Keratinocyte (primary cell): Measurements from ENCODE around the gene TMEM238. TPM values are rescaled to one million over a fixed set of nuclear protein-coding genes. Genes with fewer than 3 reads are reported as not detected.
A peak's percentile ranks its signal among the peaks of the same experiment; 100 is the strongest.

Experiments used
- DNase-seq: peaks from one replicate; pipeline ENCODE4 v3.0.0-alpha.2; 2011; ENCODE audit warnings: low read depth, missing footprints, low spot score
- FAIRE-seq: peaks from 2 replicates; lab custom pipeline; 2011; peaks lifted over from hg19 to GRCh38; lab: Jason Lieb, UNC
- H2AFZ ChIP-seq: 2 replicates; pipeline ENCODE4 v1.6.0; 2012; ENCODE audit warnings: low read length, control low read depth, inconsistent platforms; ENCODE audit not compliant: control insufficient read depth
- H3K27ac ChIP-seq: 2 replicates; pipeline ENCODE4 v1.5.1; 2011; ENCODE audit warnings: low read length; ENCODE audit not compliant: control insufficient read depth, insufficient read depth
- H3K27me3 ChIP-seq: 3 replicates; pipeline ENCODE4 v1.6.0; 2011; ENCODE audit warnings: low read length; ENCODE audit not compliant: control insufficient read depth, insufficient read depth; ENCODE audit errors: extremely low read depth
- H3K36me3 ChIP-seq, 2 experiments: 2 replicates in 1 of 2; 3 replicates in 1 of 2; pipeline ENCODE4 v1.5.1; 2011; ENCODE audit warnings: low read length in 2 of 2, mild to moderate bottlenecking in 1 of 2; ENCODE audit not compliant: control insufficient read depth in 2 of 2, insufficient read depth in 2 of 2; ENCODE audit errors: extremely low read depth in 1 of 2
- H3K4me1 ChIP-seq: 3 replicates; pipeline ENCODE4 v1.5.1; 2011; ENCODE audit warnings: low read length; ENCODE audit not compliant: control insufficient read depth, insufficient read depth; ENCODE audit errors: extremely low read depth
- H3K4me2 ChIP-seq: 3 replicates; pipeline ENCODE4 v1.6.0; 2011; ENCODE audit warnings: low read depth, low read length; ENCODE audit not compliant: control insufficient read depth, insufficient read depth; ENCODE audit errors: extremely low read depth
- H3K4me3 ChIP-seq, 3 experiments: fragments of 200-600 bp in 1 of 3; sonication (generic) in 1 of 3; 2 replicates in 2 of 3; 3 replicates in 1 of 3; pipeline ENCODE4 v1.5.1; 2011 to 2016; ENCODE audit warnings: low read length in 3 of 3, mild to moderate bottlenecking in 3 of 3, control low read depth in 2 of 3, inconsistent platforms in 1 of 3, low read depth in 1 of 3, mixed read lengths in 1 of 3, mixed run types in 1 of 3, moderate library complexity in 1 of 3; ENCODE audit not compliant: control insufficient read depth in 2 of 3, insufficient read depth in 2 of 3; ENCODE audit errors: extremely low read depth in 1 of 3
- H3K79me2 ChIP-seq: 2 replicates; pipeline ENCODE4 v1.6.0; 2012; ENCODE audit warnings: low read length; ENCODE audit not compliant: control insufficient read depth, insufficient read depth
- H3K9ac ChIP-seq: 3 replicates; pipeline ENCODE4 v1.6.0; 2011; ENCODE audit warnings: low read length; ENCODE audit not compliant: control insufficient read depth, insufficient read depth; ENCODE audit errors: extremely low read depth
- H3K9me1 ChIP-seq: 3 replicates; pipeline ENCODE4 v1.6.0; 2011; ENCODE audit warnings: low read length; ENCODE audit not compliant: control insufficient read depth, insufficient read depth; ENCODE audit errors: extremely low read depth
- H3K9me3 ChIP-seq: 2 replicates; pipeline ENCODE4 v1.5.1; 2012; ENCODE audit warnings: low read depth, low read length; ENCODE audit not compliant: control insufficient read depth
- H4K20me1 ChIP-seq: 3 replicates; pipeline ENCODE4 v1.6.0; 2011; ENCODE audit warnings: low read length; ENCODE audit not compliant: control insufficient read depth, insufficient read depth; ENCODE audit errors: extremely low read depth
- EZH2 ChIP-seq: IDR thresholded peaks from one replicate; pipeline ENCODE4 v1.6.1; 2012; ENCODE audit warnings: inconsistent platforms, mild to moderate bottlenecking, low read length, moderate library complexity
- dilution Hi-C: fragments of 300-500 bp; cut with MboI; formaldehyde crosslinking; loops from one replicate; pipeline ENCODE4 v1.7.0; 2020; ENCODE audit warnings: low sequenced_read_pairs; ENCODE audit not compliant: extremely low pct_ligation_motif_present
- polyA plus RNA-seq, 5 experiments: library from polyadenylated mRNA; depleted of rRNA in 3 of 5; stranded (reverse) in 3 of 5; stranded (forward) in 1 of 5; unstranded in 1 of 5; fragments of >200 nt; gene quantifications; 1 replicate in 1 of 5; 2 replicates in 3 of 5; 3 replicates in 1 of 5; pipeline versions ENCODE4 v1.2.1 to v1.2.3, GENCODE V29; 2011 to 2012; ENCODE audit warnings: missing spikeins in 2 of 5, low read depth in 1 of 5, low replicate concordance in 1 of 5
- TF ChIP-seq, protein P1 (sequence below), 3 experiments: IDR thresholded peaks in 1 of 3; conservative IDR thresholded peaks in 1 of 3; optimal IDR thresholded peaks in 1 of 3; 2 replicates in 2 of 3; 3 replicates in 1 of 3; pipeline versions ENCODE3 to v1.5.1; 2011; ENCODE audit warnings: low read length in 3 of 3, mild to moderate bottlenecking in 3 of 3, moderate library complexity in 2 of 3, control low read depth in 1 of 3, inconsistent platforms in 1 of 3; ENCODE audit not compliant: insufficient read depth in 2 of 3; ENCODE audit errors: extremely low read depth in 1 of 3

The TMEM238 gene
- polyA plus RNA-seq, 1 donor (not counting 4 experiments of a cell fraction or from before 2014, with no cell fraction given): 0.24 TPM

DNA sequence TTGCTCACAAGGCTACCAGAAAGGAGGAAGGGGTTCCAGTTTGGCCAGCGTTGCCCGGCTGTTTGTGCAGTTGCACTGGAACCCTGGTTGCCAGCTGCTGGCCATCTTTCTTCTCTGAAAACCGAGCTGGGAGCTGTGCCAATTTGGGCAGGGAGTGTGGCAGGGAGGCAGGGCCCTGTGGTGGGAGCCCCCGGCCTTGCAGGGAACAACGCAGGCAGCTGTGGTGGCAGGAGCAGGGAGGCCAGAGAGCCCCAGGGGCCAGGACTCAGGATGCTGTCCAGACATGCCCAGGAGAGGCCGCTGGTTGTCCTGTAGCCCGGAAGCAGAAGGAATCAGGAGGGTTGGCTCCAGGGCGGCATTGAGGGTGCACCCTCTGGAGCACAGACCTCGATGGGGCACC is 39.6 kb downstream of the TMEM238 start:
- H3K4me2 ChIP-seq: no peak overlapping the region
- H3K9me1 ChIP-seq: no peaks in the 10 kb centered on the region
- H3K36me3 ChIP-seq: peaks cover 0 to 14% of the 10 kb centered on the region in 2 experiments
- no peaks in the 10 kb centered on the region for H3K27me3 ChIP-seq
- no peaks in the 10 kb centered on the region for H3K9me3 ChIP-seq
- H3K27ac ChIP-seq: no peak overlapping the region
- H2AFZ ChIP-seq: no peak overlapping the region
- no peaks in the 10 kb centered on the region for H4K20me1 ChIP-seq
- peaks cover 5% of the 10 kb centered on the region for H3K79me2 ChIP-seq
- dilution Hi-C loops: no loop called here
- H3K4me1 ChIP-seq: peaks cover 15% of the 10 kb centered on the region
- FAIRE-seq: no peak
- H3K4me3 ChIP-seq: no peak overlapping the region
- no peak for DNase-seq
- TF ChIP-seq, protein P1, sequence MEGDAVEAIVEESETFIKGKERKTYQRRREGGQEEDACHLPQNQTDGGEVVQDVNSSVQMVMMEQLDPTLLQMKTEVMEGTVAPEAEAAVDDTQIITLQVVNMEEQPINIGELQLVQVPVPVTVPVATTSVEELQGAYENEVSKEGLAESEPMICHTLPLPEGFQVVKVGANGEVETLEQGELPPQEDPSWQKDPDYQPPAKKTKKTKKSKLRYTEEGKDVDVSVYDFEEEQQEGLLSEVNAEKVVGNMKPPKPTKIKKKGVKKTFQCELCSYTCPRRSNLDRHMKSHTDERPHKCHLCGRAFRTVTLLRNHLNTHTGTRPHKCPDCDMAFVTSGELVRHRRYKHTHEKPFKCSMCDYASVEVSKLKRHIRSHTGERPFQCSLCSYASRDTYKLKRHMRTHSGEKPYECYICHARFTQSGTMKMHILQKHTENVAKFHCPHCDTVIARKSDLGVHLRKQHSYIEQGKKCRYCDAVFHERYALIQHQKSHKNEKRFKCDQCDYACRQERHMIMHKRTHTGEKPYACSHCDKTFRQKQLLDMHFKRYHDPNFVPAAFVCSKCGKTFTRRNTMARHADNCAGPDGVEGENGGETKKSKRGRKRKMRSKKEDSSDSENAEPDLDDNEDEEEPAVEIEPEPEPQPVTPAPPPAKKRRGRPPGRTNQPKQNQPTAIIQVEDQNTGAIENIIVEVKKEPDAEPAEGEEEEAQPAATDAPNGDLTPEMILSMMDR (optimal IDR thresholded peaks at IDR 0.05 in 1 of 3, IDR thresholded peaks at IDR 0.05 in 1 of 3, conservative IDR thresholded peaks at IDR 0.05 in 1 of 3; ENCODE audit: extremely low read depth in 1 of 3, insufficient read depth in 2 of 3, low read length in 3 of 3): no peak
- TF ChIP-seq EZH2: no peak
- H3K9ac ChIP-seq: no peak overlapping the region

DNA sequence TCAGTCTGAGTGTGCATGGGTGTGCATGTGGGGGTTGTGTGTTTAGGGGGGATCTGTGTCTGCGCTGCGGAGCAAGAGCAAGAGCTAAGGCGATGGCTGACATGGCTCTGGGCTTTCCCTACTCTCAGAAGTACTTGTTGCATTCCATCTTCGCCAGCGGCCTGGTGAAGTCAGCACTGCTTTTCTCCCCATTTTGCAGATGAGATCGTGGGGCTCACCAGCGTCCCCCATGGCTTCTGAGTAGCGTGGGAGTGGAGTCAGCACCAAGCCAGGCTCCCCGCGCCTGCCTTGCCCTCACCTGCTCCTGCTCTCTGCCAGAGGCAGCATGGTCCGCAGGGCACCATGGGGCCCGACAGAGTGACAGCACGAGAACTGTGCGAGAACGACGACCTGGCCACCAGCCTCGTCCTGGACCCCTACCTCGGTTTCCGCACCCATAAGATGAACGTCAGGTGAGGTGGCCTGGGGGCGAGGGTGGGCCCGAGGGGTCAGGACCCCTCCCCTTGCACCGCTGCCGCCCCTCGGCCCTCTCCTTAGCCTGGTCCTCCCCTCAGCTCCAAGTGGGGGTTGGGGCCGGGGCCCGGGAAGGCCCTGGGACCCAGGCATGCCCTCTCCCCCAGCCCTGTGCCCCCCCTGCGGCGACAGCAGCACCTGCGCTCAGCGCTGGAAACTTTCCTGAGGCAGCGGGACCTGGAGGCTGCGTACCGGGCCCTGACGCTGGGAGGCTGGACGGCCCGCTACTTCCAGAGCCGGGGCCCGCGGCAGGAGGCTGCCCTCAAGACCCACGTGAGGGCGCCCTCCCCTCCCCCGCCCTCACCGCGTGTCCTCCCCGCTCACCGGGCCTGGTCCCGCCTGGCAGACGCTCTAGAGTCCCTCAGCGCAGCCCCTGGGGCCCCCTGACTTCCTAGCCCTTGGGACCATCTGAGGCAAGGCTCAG is 42.2 kb downstream of the TMEM238 start:
- Histone ChIP-seq H2AFZ (no peak overlapping the region), H3K4me1 (peaks cover 23% of the 10 kb centered on the region), H3K27me3 (no peaks in the 10 kb centered on the region), H3K4me2 (peak overlapping the region; percentile 60), H4K20me1 (no peaks in the 10 kb centered on the region), H3K36me3 (peaks cover 0 to 10% of the 10 kb centered on the region in 2 experiments), H3K79me2 (peaks cover 5% of the 10 kb centered on the region), H3K9ac (no peak overlapping the region), H3K9me1 (no peaks in the 10 kb centered on the region), H3K4me3 (peak overlapping the region in 1 of 3 experiments; percentile 64), H3K9me3 (no peaks in the 10 kb centered on the region), H3K27ac (no peak overlapping the region)
- no peak for FAIRE-seq
- dilution Hi-C loops: no loop called here
- no peak for DNase-seq
- TF ChIP-seq, protein P1 (optimal IDR thresholded peaks at IDR 0.05 in 1 of 3, IDR thresholded peaks at IDR 0.05 in 1 of 3, conservative IDR thresholded peaks at IDR 0.05 in 1 of 3; ENCODE audit: extremely low read depth in 1 of 3, insufficient read depth in 2 of 3, low read length in 3 of 3): no peak
- TF ChIP-seq EZH2: no peak
